Liver (tissue), 9 donors: ENCODE results near the gene DHH. TPM values are rescaled to one million over a fixed set of nuclear protein-coding genes. Genes with fewer than 3 reads are reported as not detected.

Source experiments
- DNase-seq: peaks from one replicate; pipeline ENCODE4 v3.0.0-alpha.2; 2017; ENCODE audit warnings: low spot score
- H3K27ac ChIP-seq, 2 donors: one replicate each; pipeline ENCODE4 v1.7.0; 2013; ENCODE audit warnings: inconsistent platforms in 2 of 2, low read length in 2 of 2, control low read depth in 1 of 2, low read depth in 1 of 2, mild to moderate bottlenecking in 1 of 2
- H3K27me3 ChIP-seq, 4 donors: one replicate each; pipeline versions ENCODE4 v1.6.1 to v1.7.0; 2013; ENCODE audit warnings: low read length in 3 of 4, inconsistent platforms in 1 of 4, mild to moderate bottlenecking in 1 of 4, moderate library complexity in 1 of 4; ENCODE audit not compliant: control insufficient read depth in 4 of 4, insufficient read depth in 4 of 4
- H3K36me3 ChIP-seq, 4 donors: one replicate each; pipeline versions ENCODE4 v1.6.1 to v1.7.0; 2013; ENCODE audit warnings: low read length in 3 of 4, mild to moderate bottlenecking in 3 of 4, low read depth in 1 of 4, moderate library complexity in 1 of 4; ENCODE audit not compliant: control insufficient read depth in 4 of 4, insufficient read depth in 3 of 4
- H3K4me1 ChIP-seq, 4 donors: one replicate each; pipeline versions ENCODE4 v1.6.1 to v1.7.0; 2013; ENCODE audit warnings: low read length in 3 of 4, mild to moderate bottlenecking in 3 of 4, moderate library complexity in 1 of 4; ENCODE audit not compliant: control insufficient read depth in 4 of 4, insufficient read depth in 4 of 4
- H3K4me3 ChIP-seq, 3 donors: one replicate each; pipeline versions ENCODE4 v1.6.1 to v1.7.0; 2013; ENCODE audit warnings: low read length in 3 of 3, control low read depth in 1 of 3, low read depth in 1 of 3, mild to moderate bottlenecking in 1 of 3
- H3K9ac ChIP-seq, 2 donors: one replicate each; pipeline ENCODE4 v1.7.0; 2013; ENCODE audit warnings: low read length in 2 of 2, mild to moderate bottlenecking in 2 of 2, moderate library complexity in 2 of 2, control low read depth in 1 of 2, low read depth in 1 of 2
- H3K9me3 ChIP-seq, 4 donors: one replicate each; pipeline versions ENCODE4 v1.6.1 to v1.7.0; 2013; ENCODE audit warnings: low read length in 3 of 4; ENCODE audit not compliant: control insufficient read depth in 4 of 4
- ATF3 ChIP-seq: IDR thresholded peaks from 2 replicates; pipeline ENCODE4 v1.6.1; 2016; ENCODE audit warnings: antibody characterized with exemption
- CTCF ChIP-seq: fragments of 150-350 bp; IDR thresholded peaks from 2 replicates; pipeline ENCODE4 v1.5.1; 2017; ENCODE audit warnings: improper control_type of control experiment, low read depth, low read length; ENCODE audit not compliant: missing input control
- EGR1 ChIP-seq, 2 donors: IDR thresholded peaks; 2 replicates each; pipeline ENCODE4 v1.6.1; 2016 to 2018; ENCODE audit warnings: antibody characterized with exemption in 2 of 2, low read depth in 2 of 2
- FOXA1 ChIP-seq: IDR thresholded peaks from 2 replicates; pipeline ENCODE4 v1.6.1; 2016; ENCODE audit warnings: antibody characterized with exemption
- FOXA2 ChIP-seq: IDR thresholded peaks from 2 replicates; pipeline ENCODE4 v1.6.1; 2016; ENCODE audit warnings: antibody characterized with exemption
- GABPA ChIP-seq, 2 donors: IDR thresholded peaks in 1 of 2; conservative IDR thresholded peaks in 1 of 2; 2 replicates each; pipeline ENCODE4 v1.6.1; 2016; ENCODE audit warnings: antibody characterized with exemption in 2 of 2, mild to moderate bottlenecking in 1 of 2, moderate library complexity in 1 of 2
- HNF4A ChIP-seq, 2 donors: conservative IDR thresholded peaks; 2 replicates each; pipeline ENCODE4 v1.6.1; 2016; ENCODE audit warnings: antibody characterized with exemption in 2 of 2, mild to moderate bottlenecking in 2 of 2
- HNF4G ChIP-seq: IDR thresholded peaks from 2 replicates; pipeline ENCODE4 v1.6.1; 2016; ENCODE audit warnings: antibody characterized with exemption
- JUND ChIP-seq, 2 donors: IDR thresholded peaks; 2 replicates each; pipeline ENCODE4 v1.6.1; 2016; ENCODE audit warnings: antibody characterized with exemption in 2 of 2
- MAX ChIP-seq: IDR thresholded peaks from 2 replicates; pipeline ENCODE4 v1.6.1; 2016; ENCODE audit warnings: antibody characterized with exemption
- NR2F2 ChIP-seq: IDR thresholded peaks from 2 replicates; pipeline ENCODE4 v1.6.1; 2016; ENCODE audit warnings: antibody characterized with exemption
- RAD21 ChIP-seq, 2 donors: IDR thresholded peaks; 2 replicates each; pipeline ENCODE4 v1.6.1; 2016; ENCODE audit warnings: antibody characterized with exemption in 2 of 2, mild to moderate bottlenecking in 2 of 2
- REST ChIP-seq: IDR thresholded peaks from 2 replicates; pipeline ENCODE4 v1.6.1; 2016; ENCODE audit warnings: antibody characterized with exemption, mild to moderate bottlenecking
- RXRA ChIP-seq, 2 donors: IDR thresholded peaks; 2 replicates each; pipeline ENCODE4 v1.6.1; 2017 to 2018; ENCODE audit warnings: antibody characterized with exemption in 2 of 2, mild to moderate bottlenecking in 1 of 2
- SP1 ChIP-seq: IDR thresholded peaks from 2 replicates; pipeline ENCODE4 v1.6.1; 2018; ENCODE audit warnings: antibody characterized with exemption, mild to moderate bottlenecking
- TAF1 ChIP-seq: conservative IDR thresholded peaks from 2 replicates; pipeline ENCODE4 v1.6.1; 2016; ENCODE audit warnings: antibody characterized with exemption, mild to moderate bottlenecking
- YY1 ChIP-seq: IDR thresholded peaks from 2 replicates; pipeline ENCODE4 v1.6.1; 2016; ENCODE audit warnings: antibody characterized with exemption, mild to moderate bottlenecking
- ZBTB33 ChIP-seq: IDR thresholded peaks from 2 replicates; pipeline ENCODE4 v1.6.1; 2016; ENCODE audit warnings: antibody characterized with exemption
- WGBS: extraction: QIAGEN DNeasy Blood & Tissue Kit; methylation state at CpG from one replicate; pipeline ENCODE4 v1.1.7; 2013; 5-methylcytosine and 5-hydroxymethylcytosine counted together
- polyA plus RNA-seq, 2 donors: library from polyadenylated mRNA; stranded (reverse) in 1 of 2; unstranded in 1 of 2; fragments of 200-250 nt in 1 of 2; fragments of >200 nt in 1 of 2; fragmentation: Nextera tagmentation in 1 of 2; extraction: Ambion mirVana in 1 of 2; gene quantifications; one replicate each; pipeline versions ENCODE4 v1.2.1 to v1.2.3, GENCODE V29; 2013 to 2015
- total RNA-seq, 2 donors: library from RNA; depleted of rRNA; stranded (reverse); fragments of >200 nt; gene quantifications; one replicate each; pipeline ENCODE4 v1.2.3, GENCODE V29; 2014
- donor health status: healthy.
- donor health status: healthy.
- donor health status: healthy.
- donor health status: healthy.
- donor health status: healthy.

Gene DHH
- total and polyA plus RNA-seq, 4 donors, result 0.08 to 0.09 (median 0.09) TPM; not detected in 1

GRCh38 chr12:49111206-49111605, 16.6 kb upstream of the DHH start:
- WGBS, result 50% methylated on average over 6 of the region's 6 CpGs
- DNase-seq, result no peak
- H3K9ac ChIP-seq, result peak overlapping the region in 1 of 2 donors; percentile 81
- H3K4me1 ChIP-seq, result peaks cover 5 to 22% (median 14%) of the 10 kb centered on the region in 4 donors
- no peaks in the 10 kb centered on the region for H3K36me3 ChIP-seq
- peak overlapping the region; percentile 95 to 96 for H3K27ac ChIP-seq
- no peaks in the 10 kb centered on the region for H3K9me3 ChIP-seq
- TF ChIP-seq RXRA (IDR thresholded peaks at IDR 0.05), result no peak
- no peak for TF ChIP-seq GABPA (IDR thresholded peaks at IDR 0.05 in 1 of 2, conservative IDR thresholded peaks at IDR 0.05 in 1 of 2)
- no peak for TF ChIP-seq TAF1
- TF ChIP-seq HNF4A (conservative IDR thresholded peaks at IDR 0.05), result no peak
- TF ChIP-seq REST, result no peak
- no peak for TF ChIP-seq FOXA1
- TF ChIP-seq ATF3, result no peak
- TF ChIP-seq SP1, result no peak
- no peak for TF ChIP-seq MAX
- TF ChIP-seq ZBTB33, result no peak
- TF ChIP-seq CTCF, result no peak
- TF ChIP-seq JUND (IDR thresholded peaks at IDR 0.05), result no peak
- TF ChIP-seq FOXA2, result no peak
- no peak for TF ChIP-seq EGR1 (IDR thresholded peaks at IDR 0.05; ENCODE audit: low read depth in 2 of 2)
- H3K4me3 ChIP-seq, result peak overlapping the region in 1 of 3 donors; percentile 80
- no peaks in the 10 kb centered on the region for H3K27me3 ChIP-seq

GRCh38 chr12:49110464-49111155, 16.0 kb upstream of the DHH start, which contains the start of gene LMBR1L:
TSS of gene LMBR1L (minus strand) at chr12:49110847. CDS start at chr12:49110555, 292 bp downstream.
- H3K9ac ChIP-seq, result peak within 1 kb of the TSS; percentile 36 to 81
- WGBS, result under 1% methylated on average over 43 of the region's 43 CpGs
- H3K27me3 ChIP-seq, result no peaks in the 10 kb centered on the region
- H3K4me3 ChIP-seq, result peak within 1 kb of the TSS; percentile 80 to 93 (median 90)
- DNase-seq, result peak; percentile 95
- H3K4me1 ChIP-seq, result peaks cover 5 to 22% (median 14%) of the 10 kb centered on the region in 4 donors
- H3K27ac ChIP-seq, result peak within 1 kb of the TSS; percentile 95 to 96
- H3K9me3 ChIP-seq, result no peaks in the 10 kb centered on the region
- H3K36me3 ChIP-seq, result peaks cover 0 to 4% (median under 1%) of the 10 kb centered on the region in 4 donors
- TF ChIP-seq FOXA2 (no peak), HNF4G (no peak), NR2F2 (no peak), CTCF (peak; percentile 57), YY1 (peak; percentile 97), ZBTB33 (no peak), MAX (peak; percentile 87), JUND (IDR thresholded peaks at IDR 0.05) (peak in 1 of 2 donors; percentile 54), RAD21 (IDR thresholded peaks at IDR 0.05) (peak; percentile 44 to 56), GABPA (IDR thresholded peaks at IDR 0.05 in 1 of 2, conservative IDR thresholded peaks at IDR 0.05 in 1 of 2) (no peak), TAF1 (peak; percentile 4), FOXA1 (no peak)
